Endodermal cell (in vitro differentiated cells): Measurements from ENCODE around the gene DYNC1H1. TPM values are rescaled to one million over a fixed set of nuclear protein-coding genes. Genes with fewer than 3 reads are reported as not detected.

ENCODE experiments used
- DNase-seq: peaks from one replicate; pipeline ENCODE4 v3.0.0-alpha.2; 2017
- H3K27ac ChIP-seq: 2 replicates; pipeline ENCODE4 v1.5.1; 2013; ENCODE audit warnings: mild to moderate bottlenecking, low read depth, low read length, moderate library complexity
- H3K27me3 ChIP-seq: 2 replicates; pipeline ENCODE4 v1.6.1; 2013; ENCODE audit warnings: mild to moderate bottlenecking, low read length, moderate library complexity; ENCODE audit not compliant: insufficient read depth, control insufficient read depth, poor library complexity, severe bottlenecking
- H3K36me3 ChIP-seq: 2 replicates; pipeline ENCODE4 v1.7.0; 2013; ENCODE audit warnings: mild to moderate bottlenecking, low read length, moderate library complexity; ENCODE audit not compliant: control insufficient read depth, insufficient read depth
- H3K4me1 ChIP-seq: one replicate; pipeline ENCODE4 v1.7.0; 2013; ENCODE audit warnings: low read length; ENCODE audit not compliant: control insufficient read depth, insufficient read depth
- H3K4me3 ChIP-seq: 2 replicates; pipeline ENCODE4 v1.5.1; 2013; ENCODE audit warnings: mild to moderate bottlenecking, low read length, moderate library complexity
- H3K9ac ChIP-seq: 2 replicates; pipeline ENCODE4 v1.6.1; 2013; ENCODE audit warnings: mild to moderate bottlenecking, low read length, moderate library complexity; ENCODE audit not compliant: poor library complexity, severe bottlenecking; ENCODE audit errors: extremely low read depth
- H3K9me3 ChIP-seq: 2 replicates; pipeline ENCODE4 v1.6.1; 2013; ENCODE audit warnings: mild to moderate bottlenecking, low read length, moderate library complexity; ENCODE audit not compliant: control insufficient read depth
- H3K27ac Mint-ChIP-seq: 2 replicates; pipeline ENCODE4 v1.8.0; 2020; ENCODE audit warnings: mixed read lengths
- H3K27me3 Mint-ChIP-seq: 2 replicates; pipeline ENCODE4 v1.8.0; 2021; ENCODE audit warnings: mild to moderate bottlenecking, mixed read lengths; ENCODE audit not compliant: insufficient read depth
- H3K36me3 Mint-ChIP-seq: 2 replicates; pipeline ENCODE4 v1.8.0; 2020; ENCODE audit warnings: low read depth, mixed read lengths
- H3K4me1 Mint-ChIP-seq: 2 replicates; pipeline ENCODE4 v1.8.0; 2020; ENCODE audit warnings: mixed read lengths
- H3K4me3 Mint-ChIP-seq: 2 replicates; pipeline ENCODE4 v1.8.0; 2020; ENCODE audit warnings: mild to moderate bottlenecking, moderate library complexity, mixed read lengths
- H3K9me3 Mint-ChIP-seq: 2 replicates; pipeline ENCODE4 v1.8.0; 2020; ENCODE audit warnings: mild to moderate bottlenecking, mixed read lengths
- WGBS, 2 experiments: methylation state at CpG; one replicate each; pipeline versions ENCODE4 v1.1.5 to v1.1.7; 2013; ENCODE audit warnings: missing lambda C conversion rate in 2 of 2, mixed read lengths in 1 of 2; ENCODE audit not compliant: insufficient coverage in 1 of 2, insufficient read length in 1 of 2; 5-methylcytosine and 5-hydroxymethylcytosine counted together
- total RNA-seq, 2 donors: library from RNA; stranded (reverse); fragmentation: NEBNext Ultra II Directional in 1 of 2; extraction: Animal tissue kit (Norgen Biotek cat#: 25700) in 1 of 2; gene quantifications; 2 replicates in 1 of 2; 3 replicates in 1 of 2; pipeline ENCODE4 v1.2.1, GENCODE V29; 2021
- TF ChIP-seq, protein P1 (sequence below): fragments of 200-600 bp; sonication (generic); conservative IDR thresholded peaks from 2 replicates; pipeline ENCODE4 v1.5.0; 2021; ENCODE audit warnings: antibody characterized with exemption, mild to moderate bottlenecking

DYNC1H1 gene
- total RNA-seq, 2 donors from 2014 or later, result 438 to 443 TPM

- Histone ChIP-seq H3K9me3 (no peaks in the 10 kb centered on the region), H3K9ac (no peak overlapping the region), H3K27me3 (no peaks in the 10 kb centered on the region), H3K4me1 (no peaks in the 10 kb centered on the region), H3K27ac (no peak overlapping the region), H3K36me3 (peaks cover 94% of the 10 kb centered on the region), H3K4me3 (no peak overlapping the region)
- 97% methylated on average over 12 to 19 of the region's 19 CpGs for WGBS, 2 experiments
- Mint-ChIP-seq H3K4me3 (no peak overlapping the region), H3K4me1 (no peaks in the 10 kb centered on the region), H3K9me3 (no peaks in the 10 kb centered on the region), H3K36me3 (peaks cover 97% of the 10 kb centered on the region), H3K27me3 (no peaks in the 10 kb centered on the region), H3K27ac (no peak overlapping the region)
- TF ChIP-seq, protein P1, sequence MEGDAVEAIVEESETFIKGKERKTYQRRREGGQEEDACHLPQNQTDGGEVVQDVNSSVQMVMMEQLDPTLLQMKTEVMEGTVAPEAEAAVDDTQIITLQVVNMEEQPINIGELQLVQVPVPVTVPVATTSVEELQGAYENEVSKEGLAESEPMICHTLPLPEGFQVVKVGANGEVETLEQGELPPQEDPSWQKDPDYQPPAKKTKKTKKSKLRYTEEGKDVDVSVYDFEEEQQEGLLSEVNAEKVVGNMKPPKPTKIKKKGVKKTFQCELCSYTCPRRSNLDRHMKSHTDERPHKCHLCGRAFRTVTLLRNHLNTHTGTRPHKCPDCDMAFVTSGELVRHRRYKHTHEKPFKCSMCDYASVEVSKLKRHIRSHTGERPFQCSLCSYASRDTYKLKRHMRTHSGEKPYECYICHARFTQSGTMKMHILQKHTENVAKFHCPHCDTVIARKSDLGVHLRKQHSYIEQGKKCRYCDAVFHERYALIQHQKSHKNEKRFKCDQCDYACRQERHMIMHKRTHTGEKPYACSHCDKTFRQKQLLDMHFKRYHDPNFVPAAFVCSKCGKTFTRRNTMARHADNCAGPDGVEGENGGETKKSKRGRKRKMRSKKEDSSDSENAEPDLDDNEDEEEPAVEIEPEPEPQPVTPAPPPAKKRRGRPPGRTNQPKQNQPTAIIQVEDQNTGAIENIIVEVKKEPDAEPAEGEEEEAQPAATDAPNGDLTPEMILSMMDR, result no peak
- no peak for DNase-seq
These were observed 51.4 kb downstream of the DYNC1H1 start for GRCh38 chr14:102015771-102016170.

GRCh38 chr14:102016420-102017090 lies 52.2 kb downstream of the DYNC1H1 start:
- Histone ChIP-seq H3K4me3 (no peak overlapping the region), H3K27me3 (no peaks in the 10 kb centered on the region), H3K36me3 (peaks cover 94% of the 10 kb centered on the region), H3K27ac (no peak overlapping the region), H3K9me3 (no peaks in the 10 kb centered on the region), H3K9ac (no peak overlapping the region), H3K4me1 (no peaks in the 10 kb centered on the region)
- Mint-ChIP-seq H3K36me3 (peaks cover 97% of the 10 kb centered on the region), H3K9me3 (no peaks in the 10 kb centered on the region), H3K27me3 (no peaks in the 10 kb centered on the region), H3K27ac (no peak overlapping the region), H3K4me3 (no peak overlapping the region), H3K4me1 (no peaks in the 10 kb centered on the region)
- WGBS, 2 experiments, result 96 to 98% methylated on average over 19 to 21 of the region's 21 CpGs
- no peak for DNase-seq
- TF ChIP-seq, protein P1, result no peak

DNA sequence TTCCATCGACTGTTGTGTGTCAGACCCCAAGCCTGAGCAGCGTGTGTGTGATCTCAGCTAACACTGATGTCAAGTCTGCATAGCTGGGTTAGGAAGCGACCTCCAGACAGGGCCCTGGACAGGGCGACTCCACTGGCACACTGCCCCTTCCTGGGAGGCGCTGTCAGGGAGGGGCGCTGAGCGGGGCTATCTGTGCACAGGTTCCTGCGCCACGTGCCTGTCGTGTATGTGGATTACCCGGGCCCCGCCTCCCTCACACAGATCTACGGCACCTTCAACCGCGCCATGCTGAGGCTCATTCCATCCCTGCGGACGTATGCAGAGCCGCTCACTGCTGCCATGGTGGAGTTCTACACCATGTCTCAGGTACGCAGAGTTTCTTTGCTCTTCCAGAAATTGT lies 53.9 kb downstream of the DYNC1H1 start:
- H3K4me1 Mint-ChIP-seq, result no peaks in the 10 kb centered on the region
- H3K36me3 ChIP-seq, result peaks cover 88% of the 10 kb centered on the region
- no peaks in the 10 kb centered on the region for H3K9me3 Mint-ChIP-seq
- no peak overlapping the region for H3K27ac Mint-ChIP-seq
- H3K27me3 ChIP-seq, result no peaks in the 10 kb centered on the region
- no peak overlapping the region for H3K4me3 Mint-ChIP-seq
- TF ChIP-seq, protein P1, result no peak
- H3K27me3 Mint-ChIP-seq, result no peaks in the 10 kb centered on the region
- no peak overlapping the region for H3K4me3 ChIP-seq
- peaks cover 93% of the 10 kb centered on the region for H3K36me3 Mint-ChIP-seq
- no peak overlapping the region for H3K9ac ChIP-seq
- no peak overlapping the region for H3K27ac ChIP-seq
- 95 to 96% methylated on average over 17 to 19 of the region's 19 CpGs for whole genome bisulfite sequencing, 2 experiments
- DNase-seq, result no peak
- H3K4me1 ChIP-seq, result no peaks in the 10 kb centered on the region
- H3K9me3 ChIP-seq, result no peaks in the 10 kb centered on the region
